SK-N-SH (cell line): Measurements from ENCODE around the gene ARHGAP10. TPM values are rescaled to one million over a fixed set of nuclear protein-coding genes. Genes with fewer than 3 reads are reported as not detected.

Experiments
- CTCF ChIA-PET: fragments of 300-600, 350-600 bp; formaldehyde crosslinking; extraction: SDS; loops from one replicate; lab custom pipeline; 2021; lab: Yijun Ruan, JAX
- POLR2A ChIA-PET: fragments of 350-600 bp; sonication (Branson Sonifier 250); formaldehyde crosslinking; extraction: SDS; loops from one replicate; lab custom pipeline; 2020; ENCODE audit warnings: antibody characterized with exemption, inconsistent platforms; lab: Yijun Ruan, JAX
- DNase-seq: peaks from one replicate; pipeline ENCODE4 v3.0.0; 2012
- H2AFZ ChIP-seq: fragments of 200-600 bp; sonication (generic); 2 replicates; pipeline ENCODE4 v1.8.1; 2016; ENCODE audit warnings: antibody characterized with exemption, mild to moderate bottlenecking, low read depth
- H3F3A ChIP-seq: fragments of 200-600 bp; sonication (generic); replicated peaks from 2 replicates; pipeline ENCODE3; 2016; ENCODE audit warnings: antibody characterized with exemption, mild to moderate bottlenecking; ENCODE audit not compliant: insufficient read depth
- H3K27ac ChIP-seq, 2 experiments: fragments of 200-500 bp in 1 of 2; fragments of 200-600 bp in 1 of 2; sonication (Bioruptor generic) in 1 of 2; sonication (generic), shearing (Covaris generic) in 1 of 2; 2 replicates each; pipeline versions ENCODE4 v1.5.1 to v1.6.1; 2014 to 2016; ENCODE audit warnings: low read depth in 2 of 2, inconsistent platforms in 1 of 2, low read length in 1 of 2, mild to moderate bottlenecking in 1 of 2, mixed read lengths in 1 of 2
- H3K27me3 ChIP-seq: fragments of 200-600 bp; sonication (generic), shearing (Covaris generic); 2 replicates; pipeline ENCODE4 v1.6.1; 2016; ENCODE audit warnings: mixed run types; ENCODE audit not compliant: insufficient read depth
- H3K36me3 ChIP-seq, 2 experiments: fragments of 200-500 bp in 1 of 2; fragments of 200-600 bp in 1 of 2; sonication (Bioruptor generic) in 1 of 2; sonication (generic) in 1 of 2; replicated peaks in 1 of 2; 2 replicates each; pipeline versions ENCODE3 to v1.5.1; 2014 to 2016; ENCODE audit warnings: low read length in 1 of 2, mild to moderate bottlenecking in 1 of 2; ENCODE audit not compliant: insufficient read depth in 2 of 2, control insufficient read depth in 1 of 2
- H3K4me1 ChIP-seq, 2 experiments: fragments of 200-500 bp in 1 of 2; fragments of 200-600 bp in 1 of 2; sonication (Bioruptor generic) in 1 of 2; sonication (generic), shearing (Covaris generic) in 1 of 2; 2 replicates each; pipeline versions ENCODE4 v1.5.1 to v1.6.1; 2014 to 2016; ENCODE audit warnings: low read depth in 1 of 2, low read length in 1 of 2, mixed run types in 1 of 2; ENCODE audit not compliant: insufficient read depth in 2 of 2, control insufficient read depth in 1 of 2
- H3K4me2 ChIP-seq: fragments of 200-600 bp; sonication (generic), shearing (Covaris generic); 2 replicates; pipeline ENCODE4 v1.6.1; 2017; ENCODE audit warnings: mixed run types
- H3K4me3 ChIP-seq, 2 experiments: fragments of 200-500 bp in 1 of 2; fragments of 200-600 bp in 1 of 2; sonication (Bioruptor generic) in 1 of 2; sonication (generic), shearing (Covaris generic) in 1 of 2; 2 replicates each; pipeline versions ENCODE4 v1.5.1 to v1.8.1; 2014 to 2016; ENCODE audit warnings: low read depth in 2 of 2, inconsistent platforms in 1 of 2, low read length in 1 of 2, mild to moderate bottlenecking in 1 of 2, mixed read lengths in 1 of 2, moderate library complexity in 1 of 2
- H3K79me2 ChIP-seq: fragments of 200-600 bp; sonication (generic); 2 replicates; pipeline ENCODE4 v1.8.1; 2017; ENCODE audit warnings: mild to moderate bottlenecking; ENCODE audit not compliant: insufficient read depth
- H3K9ac ChIP-seq: fragments of 200-600 bp; sonication (generic); 2 replicates; pipeline ENCODE4 v1.6.1; 2017; ENCODE audit warnings: mixed run types
- H3K9me2 ChIP-seq: fragments of 200-600 bp; sonication (generic); 2 replicates; pipeline ENCODE4 v1.6.1; 2017; ENCODE audit warnings: mixed run types
- H3K9me3 ChIP-seq: fragments of 200-600 bp; sonication (generic); 2 replicates; pipeline ENCODE4 v1.6.1; 2017; ENCODE audit warnings: mixed run types, mild to moderate bottlenecking, moderate library complexity
- H4K20me1 ChIP-seq: fragments of 200-600 bp; sonication (generic); 2 replicates; pipeline ENCODE4 v1.6.1; 2017; ENCODE audit warnings: mild to moderate bottlenecking, mixed run types; ENCODE audit not compliant: insufficient read depth
- CHD2 ChIP-seq: fragments of 150-350 bp; IDR thresholded peaks from 2 replicates; pipeline ENCODE4 v1.6.1; 2018; ENCODE audit warnings: low read length; ENCODE audit not compliant: partially characterized antibody
- ELF1 ChIP-seq: IDR thresholded peaks from 2 replicates; pipeline ENCODE4 v1.4.0; 2012
- EP300 ChIP-seq, 2 experiments: IDR thresholded peaks; 2 replicates each; pipeline versions ENCODE4 v1.4.0 to v1.6.1; 2012; ENCODE audit warnings: borderline replicate concordance in 1 of 2, low read depth in 1 of 2, low read length in 1 of 2
- FOXJ3 ChIP-seq: sonication (generic); formaldehyde crosslinking; IDR thresholded peaks from 2 replicates; pipeline ENCODE4 v1.5.1; 2020; ENCODE audit warnings: mild to moderate bottlenecking, missing genetic modification reagents
- GABPA ChIP-seq: IDR thresholded peaks from 2 replicates; pipeline ENCODE4 v1.4.0; 2012; ENCODE audit warnings: low read depth, mild to moderate bottlenecking
- JUND ChIP-seq: IDR thresholded peaks from 2 replicates; pipeline ENCODE4 v1.4.0; 2012
- MXI1 ChIP-seq: IDR thresholded peaks from 2 replicates; pipeline ENCODE4 v1.6.1; 2012; ENCODE audit warnings: mild to moderate bottlenecking, low read depth, low read length, improper control_type of control experiment
- NFIC ChIP-seq: IDR thresholded peaks from 2 replicates; pipeline ENCODE4 v1.4.0; 2012; ENCODE audit warnings: borderline replicate concordance
- POLR2AphosphoS5 ChIP-seq: IDR thresholded peaks from 2 replicates; pipeline ENCODE4 v1.6.1; 2012; ENCODE audit warnings: low read depth, low read length
- RAD21 ChIP-seq: IDR thresholded peaks from 2 replicates; pipeline ENCODE4 v1.6.1; 2012; ENCODE audit warnings: mild to moderate bottlenecking, low read length
- RCOR1 ChIP-seq: fragments of 150-350 bp; IDR thresholded peaks from 2 replicates; pipeline ENCODE4 v1.6.1; 2017; ENCODE audit warnings: antibody characterized with exemption, low read length
- REST ChIP-seq: IDR thresholded peaks from 2 replicates; pipeline ENCODE4 v1.6.1; 2012; ENCODE audit warnings: mild to moderate bottlenecking, low read depth, low read length, moderate library complexity
- RXRA ChIP-seq: IDR thresholded peaks from 2 replicates; pipeline ENCODE4 v1.4.0; 2012; ENCODE audit warnings: low read depth, mild to moderate bottlenecking, borderline replicate concordance
- TAF1 ChIP-seq: IDR thresholded peaks from 2 replicates; pipeline ENCODE4 v1.6.1; 2012; ENCODE audit warnings: low read depth, mild to moderate bottlenecking, low read length, moderate library complexity, borderline replicate concordance
- TCF12 ChIP-seq: IDR thresholded peaks from 2 replicates; pipeline ENCODE4 v1.4.0; 2012
- USF1 ChIP-seq: IDR thresholded peaks from 2 replicates; pipeline ENCODE4 v1.4.0; 2012; ENCODE audit warnings: low read depth, borderline replicate concordance
- USF2 ChIP-seq: fragments of 150-350 bp; IDR thresholded peaks from 2 replicates; pipeline ENCODE4 v1.6.1; 2017; ENCODE audit warnings: antibody characterized with exemption, low read length, low read depth, borderline replicate concordance
- YY1 ChIP-seq: IDR thresholded peaks from 2 replicates; pipeline ENCODE4 v1.4.0; 2012; ENCODE audit warnings: low read depth, mild to moderate bottlenecking
- ZBTB33 ChIP-seq: IDR thresholded peaks from 2 replicates; pipeline ENCODE4 v1.4.0; 2012; ENCODE audit warnings: low read depth, borderline replicate concordance
- WGBS: methylation state at CpG from one replicate; pipeline ENCODE4 v1.1.6; 2017; ENCODE audit warnings: low lambda C conversion rate; 5-methylcytosine and 5-hydroxymethylcytosine counted together
- polyA plus RNA-seq, 3 experiments: library from polyadenylated mRNA; depleted of rRNA; stranded (reverse); fragments of >200 nt; gene quantifications; 2 replicates each; pipeline ENCODE4 v1.2.3, GENCODE V29; 2012

ARHGAP10 gene
- polyA plus RNA-seq, 1 of the 3 experiments (the other 2 are of a cell fraction) = 15.1 TPM

- TF ChIP-seq USF1 = no peak
- TF ChIP-seq CHD2 = no peak
- TF ChIP-seq YY1 = no peak
- TF ChIP-seq RAD21 = no peak
- TF ChIP-seq USF2 = no peak
- no peak for TF ChIP-seq RCOR1
- no peak for TF ChIP-seq JUND
- TF ChIP-seq MXI1 = no peak
These were observed 225.6 kb downstream of the ARHGAP10 start (continued) for GRCh38 chr4:147957446-147957845.

- Histone ChIP-seq H3K9me2 (no peaks in the 10 kb centered on the region), H3K79me2 (no peaks in the 10 kb centered on the region), H2AFZ (no peak overlapping the region), H3K36me3 (peaks cover 23% of the 10 kb centered on the region in 2 experiments), H3K9me3 (0 out of 2 replicates have a peak, but pooled peaks cover 2% of the 10 kb centered on the region), H3K9ac (no peak overlapping the region), H3K4me3 (no peak overlapping the region), H4K20me1 (no peaks in the 10 kb centered on the region), H3K27me3 (no peaks in the 10 kb centered on the region), H3K4me1 (no peaks in the 10 kb centered on the region; a peak in 2 of 4 replicates), H3F3A (no peaks in the 10 kb centered on the region), H3K27ac (no peak overlapping the region), H3K4me2 (no peak overlapping the region)
- no peak for TF ChIP-seq ZBTB33
- POLR2A ChIA-PET = no interaction called here
- CTCF ChIA-PET = no interaction called here
- 92% methylated on average over 3 of the region's 3 CpGs for WGBS
- DNase-seq = no peak
These were observed 226.2 kb downstream of the ARHGAP10 start for GRCh38 chr4:147958057-147958456.

GRCh38 chr4:147958489-147959065 is 226.7 kb downstream of the ARHGAP10 start:
- Histone ChIP-seq H4K20me1 (no peaks in the 10 kb centered on the region), H3K27ac (no peak overlapping the region), H3K9me2 (no peaks in the 10 kb centered on the region), H3K9ac (no peak overlapping the region), H3K9me3 (no peaks in the 10 kb centered on the region), H3K4me3 (no peak overlapping the region), H3K4me2 (no peak overlapping the region), H3K27me3 (no peaks in the 10 kb centered on the region), H3K79me2 (no peaks in the 10 kb centered on the region), H2AFZ (no peak overlapping the region), H3K36me3 (peaks cover 19 to 23% of the 10 kb centered on the region in 2 experiments), H3K4me1 (no peaks in the 10 kb centered on the region; a peak in 2 of 4 replicates), H3F3A (no peaks in the 10 kb centered on the region)
- no peak for DNase-seq
- ChIA-PET CTCF (interaction anchor here (0.9 kb wide), 1 partner anchor 440 kb away, joined by 3 read pairs; no protein-coding TSS in a partner anchor), POLR2A (no interaction called here)
- WGBS = 69% methylated on average over 4 of the region's 4 CpGs
- TF ChIP-seq EP300 (IDR thresholded peaks at IDR 0.05; ENCODE audit: borderline replicate concordance in 1 of 2, low read depth in 1 of 2, low read length in 1 of 2) = no peak
- TF ChIP-seq POLR2AphosphoS5 = no peak
- no peak for TF ChIP-seq NFIC
- no peak for TF ChIP-seq YY1
- TF ChIP-seq ELF1 = no peak
- TF ChIP-seq REST = no peak
- TF ChIP-seq CHD2 = no peak
- no peak for TF ChIP-seq JUND
- TF ChIP-seq GABPA = no peak
- no peak for TF ChIP-seq RXRA
- no peak for TF ChIP-seq TCF12
- TF ChIP-seq TAF1 = no peak
- no peak for TF ChIP-seq FOXJ3 (CRISPR knock-in tag)
